ENCODE measurements around the gene PAX3.

The PAX3 gene
- long read RNA-seq: 0 reads

DNA sequence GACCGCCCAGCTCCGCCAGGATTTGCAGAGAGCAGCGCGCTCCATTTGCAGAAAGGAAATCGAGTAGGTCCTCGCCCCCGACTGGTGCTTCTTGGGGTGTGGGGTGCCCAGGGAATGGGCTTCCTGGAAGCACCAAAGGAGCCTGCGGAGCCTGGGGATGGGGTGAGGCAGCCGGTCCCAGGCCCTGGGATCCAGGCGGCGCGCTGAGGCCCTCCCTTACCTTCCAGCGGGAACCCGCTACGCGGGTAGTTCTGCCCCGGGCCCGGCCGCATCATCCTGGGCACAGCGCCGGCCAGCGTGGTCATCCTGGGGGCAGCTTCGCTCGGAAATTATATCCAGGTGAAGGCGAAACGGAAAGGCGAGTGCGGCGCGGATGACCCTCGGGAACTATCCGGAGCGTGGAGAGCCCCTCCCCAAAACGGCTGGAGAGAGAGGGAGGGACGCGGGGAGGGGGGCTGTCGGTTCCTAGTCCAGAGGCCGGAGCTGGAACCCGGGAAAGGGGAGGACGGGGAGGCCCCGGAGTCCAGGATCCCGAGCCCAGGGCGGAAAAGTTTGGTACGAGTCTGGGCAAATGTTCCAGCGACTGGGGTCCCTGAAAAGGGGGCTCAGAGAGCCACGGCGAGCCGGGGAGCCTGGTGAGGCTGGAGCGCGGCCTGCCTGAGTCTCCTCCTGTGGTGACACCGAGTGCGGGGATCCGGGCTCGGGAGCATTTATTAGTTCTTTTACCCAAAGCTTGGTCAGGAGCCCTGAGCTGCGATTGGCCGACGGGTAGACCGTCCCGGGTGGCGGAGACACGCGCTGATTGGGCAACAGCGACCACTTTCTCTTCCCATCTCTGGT, at the start of gene PAX3:
PAX3 (minus strand) TSS at position 688 of the 840 bp plus-strand sequence; CDS start at position 305, 383 bp downstream.
- Histone ChIP-seq H3K27me3 (ENCODE audit: insufficient read depth, poor library complexity, severe bottlenecking) (peaks cover 87% of the 10 kb centered on the region), H3K4me3 (replicated peaks; ENCODE audit: insufficient read depth, low read length) (no peak within 1 kb of the TSS), H3K27ac (replicated peaks) (no peak within 1 kb of the TSS)
- DNase-seq (ENCODE audit: low read depth in 1 of 2, low spot score in 1 of 2): no peak
- TF ChIP-seq SPI1 (IDR thresholded peaks at IDR 0.05; ENCODE audit: borderline replicate concordance, low read depth) (no peak), GABPA (IDR thresholded peaks at IDR 0.05; ENCODE audit: low read depth) (no peak), POLR2AphosphoS5 (IDR thresholded peaks at IDR 0.05; ENCODE audit: low read depth) (no peak)
- TF ChIP-seq, protein P1, sequence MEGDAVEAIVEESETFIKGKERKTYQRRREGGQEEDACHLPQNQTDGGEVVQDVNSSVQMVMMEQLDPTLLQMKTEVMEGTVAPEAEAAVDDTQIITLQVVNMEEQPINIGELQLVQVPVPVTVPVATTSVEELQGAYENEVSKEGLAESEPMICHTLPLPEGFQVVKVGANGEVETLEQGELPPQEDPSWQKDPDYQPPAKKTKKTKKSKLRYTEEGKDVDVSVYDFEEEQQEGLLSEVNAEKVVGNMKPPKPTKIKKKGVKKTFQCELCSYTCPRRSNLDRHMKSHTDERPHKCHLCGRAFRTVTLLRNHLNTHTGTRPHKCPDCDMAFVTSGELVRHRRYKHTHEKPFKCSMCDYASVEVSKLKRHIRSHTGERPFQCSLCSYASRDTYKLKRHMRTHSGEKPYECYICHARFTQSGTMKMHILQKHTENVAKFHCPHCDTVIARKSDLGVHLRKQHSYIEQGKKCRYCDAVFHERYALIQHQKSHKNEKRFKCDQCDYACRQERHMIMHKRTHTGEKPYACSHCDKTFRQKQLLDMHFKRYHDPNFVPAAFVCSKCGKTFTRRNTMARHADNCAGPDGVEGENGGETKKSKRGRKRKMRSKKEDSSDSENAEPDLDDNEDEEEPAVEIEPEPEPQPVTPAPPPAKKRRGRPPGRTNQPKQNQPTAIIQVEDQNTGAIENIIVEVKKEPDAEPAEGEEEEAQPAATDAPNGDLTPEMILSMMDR (IDR thresholded peaks at IDR 0.05; ENCODE audit: insufficient read depth, low read length): no peak
- TF ChIP-seq, protein P2, sequence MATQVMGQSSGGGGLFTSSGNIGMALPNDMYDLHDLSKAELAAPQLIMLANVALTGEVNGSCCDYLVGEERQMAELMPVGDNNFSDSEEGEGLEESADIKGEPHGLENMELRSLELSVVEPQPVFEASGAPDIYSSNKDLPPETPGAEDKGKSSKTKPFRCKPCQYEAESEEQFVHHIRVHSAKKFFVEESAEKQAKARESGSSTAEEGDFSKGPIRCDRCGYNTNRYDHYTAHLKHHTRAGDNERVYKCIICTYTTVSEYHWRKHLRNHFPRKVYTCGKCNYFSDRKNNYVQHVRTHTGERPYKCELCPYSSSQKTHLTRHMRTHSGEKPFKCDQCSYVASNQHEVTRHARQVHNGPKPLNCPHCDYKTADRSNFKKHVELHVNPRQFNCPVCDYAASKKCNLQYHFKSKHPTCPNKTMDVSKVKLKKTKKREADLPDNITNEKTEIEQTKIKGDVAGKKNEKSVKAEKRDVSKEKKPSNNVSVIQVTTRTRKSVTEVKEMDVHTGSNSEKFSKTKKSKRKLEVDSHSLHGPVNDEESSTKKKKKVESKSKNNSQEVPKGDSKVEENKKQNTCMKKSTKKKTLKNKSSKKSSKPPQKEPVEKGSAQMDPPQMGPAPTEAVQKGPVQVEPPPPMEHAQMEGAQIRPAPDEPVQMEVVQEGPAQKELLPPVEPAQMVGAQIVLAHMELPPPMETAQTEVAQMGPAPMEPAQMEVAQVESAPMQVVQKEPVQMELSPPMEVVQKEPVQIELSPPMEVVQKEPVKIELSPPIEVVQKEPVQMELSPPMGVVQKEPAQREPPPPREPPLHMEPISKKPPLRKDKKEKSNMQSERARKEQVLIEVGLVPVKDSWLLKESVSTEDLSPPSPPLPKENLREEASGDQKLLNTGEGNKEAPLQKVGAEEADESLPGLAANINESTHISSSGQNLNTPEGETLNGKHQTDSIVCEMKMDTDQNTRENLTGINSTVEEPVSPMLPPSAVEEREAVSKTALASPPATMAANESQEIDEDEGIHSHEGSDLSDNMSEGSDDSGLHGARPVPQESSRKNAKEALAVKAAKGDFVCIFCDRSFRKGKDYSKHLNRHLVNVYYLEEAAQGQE (IDR thresholded peaks at IDR 0.05; ENCODE audit: insufficient replicate concordance, low read depth): no peak

DNA sequence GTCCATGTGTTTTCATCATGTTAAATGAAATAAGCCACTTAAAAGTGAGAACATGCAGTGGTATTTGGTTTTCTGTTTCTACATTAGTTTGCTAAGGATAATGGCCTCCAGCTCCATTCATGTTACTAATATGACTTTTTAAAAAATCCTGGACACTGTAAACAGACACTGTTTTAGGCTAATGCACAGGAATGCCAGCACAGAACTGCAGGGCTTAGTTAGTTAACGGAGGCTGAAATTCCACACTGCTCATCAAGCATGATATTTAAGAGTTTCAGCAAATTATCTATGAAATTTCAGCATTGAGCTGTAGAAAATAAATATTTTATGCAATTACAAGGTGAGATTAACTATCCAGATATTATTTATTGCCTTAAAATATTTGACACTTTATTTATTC, 42.5 kb upstream of the PAX3 start:
- TF ChIP-seq SPI1 (IDR thresholded peaks at IDR 0.05; ENCODE audit: borderline replicate concordance, low read depth) (no peak), POLR2AphosphoS5 (IDR thresholded peaks at IDR 0.05; ENCODE audit: low read depth) (no peak), GABPA (IDR thresholded peaks at IDR 0.05; ENCODE audit: low read depth) (no peak)
- TF ChIP-seq, protein P1 (IDR thresholded peaks at IDR 0.05; ENCODE audit: insufficient read depth, low read length): no peak
- TF ChIP-seq, protein P2 (IDR thresholded peaks at IDR 0.05; ENCODE audit: insufficient replicate concordance, low read depth): no peak
- no peak for DNase-seq (ENCODE audit: low read depth in 1 of 2, low spot score in 1 of 2)
- no peak overlapping the region for H3K4me3 ChIP-seq (replicated peaks; ENCODE audit: insufficient read depth, low read length)
- no peaks in the 10 kb centered on the region for H3K27me3 ChIP-seq (ENCODE audit: insufficient read depth, poor library complexity, severe bottlenecking)
- H3K27ac ChIP-seq (replicated peaks): no peak overlapping the region

DNA sequence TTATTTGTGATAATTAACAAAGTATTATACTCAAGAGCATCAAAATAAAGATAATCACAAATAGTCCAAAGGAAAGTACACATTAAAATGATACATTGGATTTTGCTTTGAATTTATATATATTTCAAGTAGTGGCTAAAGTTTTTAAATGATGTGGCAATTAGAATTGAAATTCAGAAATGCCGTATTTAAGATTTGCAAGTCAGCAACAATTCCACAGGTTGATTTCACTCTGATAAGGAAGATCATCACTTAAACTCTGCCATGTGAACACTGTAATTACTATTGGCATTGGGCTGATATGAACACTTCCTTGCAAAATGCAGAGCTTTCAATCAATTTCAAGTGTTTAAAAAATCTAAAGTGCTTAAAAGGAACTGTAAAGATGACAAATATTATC, 39.6 kb upstream of the PAX3 start:
- H3K27me3 ChIP-seq (ENCODE audit: insufficient read depth, poor library complexity, severe bottlenecking): no peaks in the 10 kb centered on the region
- TF ChIP-seq SPI1 (IDR thresholded peaks at IDR 0.05; ENCODE audit: borderline replicate concordance, low read depth): no peak
- TF ChIP-seq, protein P1 (IDR thresholded peaks at IDR 0.05; ENCODE audit: insufficient read depth, low read length): no peak
- TF ChIP-seq, protein P2 (IDR thresholded peaks at IDR 0.05; ENCODE audit: insufficient replicate concordance, low read depth): no peak
- no peak for TF ChIP-seq POLR2AphosphoS5 (IDR thresholded peaks at IDR 0.05; ENCODE audit: low read depth)
- TF ChIP-seq GABPA (IDR thresholded peaks at IDR 0.05; ENCODE audit: low read depth): no peak
- H3K27ac ChIP-seq (replicated peaks): no peak overlapping the region
- DNase-seq (ENCODE audit: low read depth in 1 of 2, low spot score in 1 of 2): no peak
- no peak overlapping the region for H3K4me3 ChIP-seq (replicated peaks; ENCODE audit: insufficient read depth, low read length)
